NCI-H1694 treated with DMSO at 0.1 percent for 48 hours (cell line): ENCODE data around the gene CFAP46.
"Not testable (repeated sequence)": the region's sequence is repeated elsewhere in the genome, so short reads cannot be mapped to it uniquely, and the experiment has no call there.

Experiments
- DNase-seq: peaks from one replicate; lab custom pipeline; 2025; lab: John Stamatoyannopoulos, UW

Gene CFAP46

DNA sequence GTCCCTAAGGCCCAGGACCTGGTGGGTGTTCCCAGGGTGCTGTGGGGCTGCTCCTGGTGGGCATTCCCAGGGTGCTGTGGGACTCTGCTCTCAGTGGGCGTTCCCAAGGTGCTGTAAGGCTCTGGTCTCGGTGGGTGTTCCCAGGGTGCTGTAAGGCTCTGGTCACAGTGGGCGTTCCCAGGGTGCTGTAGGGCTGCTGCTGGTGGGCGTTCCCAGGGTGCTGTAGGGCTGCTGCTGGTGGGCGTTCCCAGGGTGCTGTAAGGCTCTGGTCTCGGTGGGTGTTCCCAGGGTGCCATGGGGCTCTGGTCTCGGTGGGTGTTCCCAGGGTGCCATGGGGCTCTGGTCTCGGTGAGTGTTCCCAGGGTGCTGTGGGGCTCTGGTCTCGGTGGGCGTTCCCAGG is 99.1 kb downstream of the CFAP46 start:
- DNase-seq: not testable (repeated sequence)

GRCh38 chr10:132842397-132842796 is 100.0 kb downstream of the CFAP46 start:
- DNase-seq: no peak

GRCh38 chr10:132841615-132841975 is 100.8 kb downstream of the CFAP46 start:
- DNase-seq: no peak

DNA sequence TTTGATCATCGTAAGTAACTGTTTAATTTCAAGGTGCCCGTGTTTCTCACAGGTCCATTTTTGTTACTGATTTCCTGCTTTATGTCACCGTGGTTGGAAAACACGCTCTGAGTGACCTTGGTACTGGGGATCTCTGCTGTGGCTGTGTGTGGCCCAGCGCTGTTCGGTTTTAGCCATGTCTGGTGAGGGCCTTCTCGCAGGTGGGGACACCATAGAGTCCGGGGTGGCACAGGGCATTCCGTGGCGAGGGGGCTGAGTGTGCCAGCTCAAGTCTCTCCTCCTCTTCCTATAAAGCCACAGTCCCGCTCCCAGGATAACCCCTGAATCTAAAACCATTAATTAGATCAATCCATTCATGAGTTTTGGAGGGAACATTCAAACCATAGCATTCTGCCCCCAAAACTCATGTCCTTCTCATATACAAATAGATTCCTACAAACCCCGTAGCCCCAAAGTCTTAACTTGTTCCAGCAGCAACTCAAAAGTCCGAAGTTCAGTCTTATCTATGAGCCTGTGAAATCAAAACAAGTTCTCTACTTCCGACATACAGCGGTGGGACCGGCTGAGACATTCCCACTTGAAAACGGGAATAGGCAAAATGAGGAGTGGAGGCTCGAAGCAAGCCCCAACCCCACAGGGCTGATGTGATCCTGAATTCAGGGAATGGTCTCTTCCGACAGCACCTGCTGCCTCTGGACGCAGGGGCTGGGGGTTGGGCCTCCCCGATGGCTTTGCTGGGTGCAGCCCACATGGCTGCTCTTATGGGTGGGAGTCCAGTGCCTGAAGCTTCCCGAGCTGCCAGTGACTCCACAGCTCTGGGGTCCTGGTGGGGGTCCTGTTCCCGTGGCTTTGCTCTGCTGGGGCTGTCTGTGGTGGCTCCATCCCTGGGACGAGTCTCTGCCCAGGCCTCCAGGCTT is 101.4 kb downstream of the CFAP46 start:
- no peak for DNase-seq

DNA sequence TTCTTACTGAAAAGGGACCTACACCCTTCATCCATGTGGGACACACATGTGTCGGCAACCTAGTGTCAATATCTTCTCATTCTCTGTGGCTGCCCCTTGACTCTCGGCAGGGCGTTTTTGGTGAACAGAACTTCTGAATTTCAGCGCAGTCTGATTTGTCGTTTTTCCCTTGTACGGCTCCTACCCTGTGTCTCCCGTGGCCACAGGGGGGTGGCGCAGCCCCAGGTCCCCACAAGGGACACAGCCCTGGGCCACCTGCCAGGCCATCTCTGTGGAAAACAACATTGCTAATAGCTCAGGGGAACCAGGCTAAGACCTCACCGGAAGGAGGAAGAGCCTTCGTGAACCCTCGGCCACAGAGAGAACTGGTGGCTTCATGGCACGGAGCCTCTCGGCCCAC is 103.3 kb downstream of the CFAP46 start:
- DNase-seq: no peak

DNA sequence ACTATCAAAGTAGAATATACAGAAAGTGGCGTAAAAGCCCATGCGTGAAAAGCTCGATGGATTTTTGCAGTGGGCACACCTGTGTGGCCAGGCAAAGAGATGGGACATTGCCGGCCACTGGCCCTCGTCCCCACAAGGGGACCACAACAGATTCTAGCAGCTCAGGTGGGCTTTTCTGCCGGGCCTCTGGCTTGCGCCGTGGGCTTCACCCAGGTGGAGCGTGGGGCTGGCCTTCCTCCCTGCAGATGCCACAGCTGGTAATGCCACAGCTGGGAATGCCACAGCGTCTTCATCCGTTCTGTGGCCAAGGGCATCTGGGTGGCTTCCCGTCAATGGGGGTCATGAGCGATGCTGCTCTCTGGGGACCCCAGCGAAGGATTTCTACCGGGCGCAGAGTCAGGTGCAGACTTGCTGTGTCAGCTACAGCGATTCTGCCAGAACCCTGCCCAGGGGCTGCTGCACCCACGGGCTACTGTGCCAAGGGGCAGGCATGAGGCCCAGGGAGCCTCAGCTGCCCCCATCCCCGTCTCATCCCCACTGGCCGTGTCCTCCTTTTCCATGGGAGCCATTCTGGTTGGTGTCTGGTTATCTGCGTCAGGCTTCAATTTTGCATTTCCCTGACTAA is 103.9 kb downstream of the CFAP46 start:
- no peak for DNase-seq

DNA sequence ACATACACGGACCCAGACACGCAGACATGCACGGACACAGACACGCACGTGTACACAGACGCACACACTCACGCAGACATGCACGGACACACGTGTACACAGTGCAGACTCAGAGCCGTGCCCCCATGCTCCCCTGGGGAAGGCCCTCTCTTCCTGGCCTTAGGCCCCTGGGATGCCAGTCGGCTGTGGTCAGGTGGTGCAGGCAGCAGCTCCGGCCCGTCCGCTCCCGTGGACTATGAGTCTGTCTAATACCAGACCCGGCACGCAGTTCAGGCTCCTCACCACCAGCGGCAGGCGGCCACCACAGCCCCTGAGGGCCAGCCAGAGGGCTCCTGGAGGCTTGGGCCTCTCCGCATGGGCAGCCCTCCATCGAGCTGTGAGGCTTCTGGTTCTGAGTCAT is 104.5 kb downstream of the CFAP46 start:
- no peak for DNase-seq

GRCh38 chr10:132836832-132837540 is 105.4 kb downstream of the CFAP46 start:
- peak; percentile 1 for DNase-seq

GRCh38 chr10:132836248-132836831 is 106.0 kb downstream of the CFAP46 start:
- no peak for DNase-seq

DNA sequence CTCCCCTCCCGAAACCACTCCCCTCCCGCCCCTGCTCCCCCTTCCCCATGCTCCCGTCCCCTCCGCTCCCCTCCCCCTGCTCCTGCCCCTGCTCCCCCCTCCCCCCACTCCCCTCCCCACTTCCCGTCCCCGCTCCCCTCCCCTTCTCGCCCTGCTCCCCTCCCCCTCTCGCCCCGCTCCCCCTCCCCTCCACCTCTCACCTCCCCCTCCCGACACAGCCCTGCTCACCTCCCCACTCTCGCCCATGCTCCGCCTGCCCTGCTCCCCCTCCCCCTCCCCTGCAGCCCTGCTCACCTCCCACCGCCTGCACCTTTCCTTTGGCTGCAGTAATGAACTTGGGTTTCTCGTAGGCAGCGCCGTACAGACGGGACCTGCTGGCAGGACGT is 106.5 kb downstream of the CFAP46 start:
- DNase-seq: no peak

- DNase-seq: no peak
Observed at GRCh38 chr10:132834891-132835847, 107.2 kb downstream of the CFAP46 start.

DNA sequence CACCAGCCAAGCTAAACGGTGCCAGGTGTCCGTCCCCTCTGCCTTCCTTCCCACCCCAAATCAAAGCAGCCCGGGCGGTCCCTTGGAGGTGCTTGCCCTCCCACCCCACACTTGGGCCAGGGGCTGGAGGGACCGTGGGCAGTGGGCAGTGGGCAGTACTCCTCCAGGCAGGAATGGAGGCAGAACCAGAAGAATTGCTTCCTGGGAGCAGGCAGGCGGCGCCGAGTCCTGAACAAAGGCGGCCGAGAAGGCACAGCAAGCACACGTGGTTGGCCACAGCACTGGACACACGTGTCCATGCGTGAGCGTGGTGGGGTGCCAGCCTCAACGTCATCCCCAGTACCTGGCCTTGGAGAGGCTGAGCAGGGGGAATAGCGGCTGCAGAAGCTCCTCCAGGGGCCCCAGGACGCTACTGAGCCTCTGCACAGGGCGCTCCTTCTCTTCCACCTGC is 108.0 kb downstream of the CFAP46 start:
- DNase-seq: no peak

DNA sequence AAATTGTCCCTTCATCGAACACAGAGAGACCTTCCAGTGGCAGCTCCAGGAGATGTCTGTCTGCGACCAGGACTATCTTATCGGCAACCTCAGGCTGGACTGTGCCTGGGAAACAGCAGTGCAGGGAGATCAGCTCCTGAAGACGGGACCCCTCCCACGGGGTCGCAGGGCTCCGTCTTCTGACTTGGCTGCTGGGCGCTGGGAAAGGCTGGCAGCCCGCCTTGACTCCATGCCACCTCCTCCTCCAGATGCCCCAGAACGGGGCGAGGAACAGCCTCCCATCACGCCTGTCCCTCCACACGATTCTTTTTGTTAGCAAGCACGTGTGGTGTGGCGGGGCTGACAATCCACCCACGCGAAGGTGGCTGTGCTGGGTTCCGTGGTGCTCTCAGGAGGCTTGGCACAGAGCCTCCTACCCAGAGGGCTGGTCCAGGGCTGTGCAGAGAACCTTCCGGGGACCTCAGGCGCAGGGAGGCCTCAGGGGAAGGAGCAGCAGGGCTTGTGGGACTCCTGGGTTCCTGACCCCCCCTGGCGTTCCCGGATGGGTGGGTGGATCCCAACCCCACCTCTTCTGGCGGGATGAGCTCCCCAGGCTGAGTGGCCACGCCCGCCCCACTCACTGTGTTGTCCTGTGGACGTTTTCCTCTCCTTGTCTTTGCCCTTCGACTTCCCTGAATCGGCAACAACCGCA is 108.8 kb downstream of the CFAP46 start:
- DNase-seq: no peak

DNA sequence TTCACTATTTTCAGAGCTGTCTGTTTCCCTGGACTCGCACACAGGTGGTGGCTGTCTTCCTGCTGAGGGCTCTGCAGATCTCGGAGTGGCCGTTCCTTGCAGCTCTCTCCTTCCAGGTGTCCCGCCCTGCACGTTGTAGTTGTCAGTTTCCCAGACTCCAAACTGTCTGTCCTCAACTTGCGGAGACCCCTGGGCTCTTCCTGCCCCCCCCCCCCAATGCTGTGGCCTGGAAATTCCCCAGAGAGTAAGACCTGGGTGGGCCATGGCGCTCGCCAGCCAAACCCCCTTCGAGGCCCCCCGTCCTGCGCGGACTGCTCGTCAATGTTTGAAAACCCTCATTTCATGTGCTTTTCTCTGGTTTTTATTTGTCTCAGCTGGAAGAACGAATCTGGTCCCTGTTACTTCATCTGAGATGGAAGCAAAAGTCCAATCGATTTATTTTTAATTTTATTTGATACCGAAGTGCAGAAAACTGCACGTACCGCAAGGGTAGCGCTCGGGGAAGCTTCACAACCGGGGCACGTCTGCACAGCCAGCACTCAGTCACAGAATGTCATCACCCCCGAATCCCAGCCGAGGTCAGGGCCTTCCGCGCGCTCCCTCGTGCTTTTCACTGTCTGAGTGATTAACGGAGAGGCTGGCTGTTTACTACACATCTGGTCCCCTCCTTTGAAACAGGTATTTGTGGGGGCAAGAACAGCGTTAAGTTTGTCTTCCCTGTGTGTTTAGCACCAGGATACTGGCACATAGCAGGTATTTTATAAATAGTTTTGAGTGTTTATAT is 110.0 kb downstream of the CFAP46 start:
- DNase-seq: no peak

DNA sequence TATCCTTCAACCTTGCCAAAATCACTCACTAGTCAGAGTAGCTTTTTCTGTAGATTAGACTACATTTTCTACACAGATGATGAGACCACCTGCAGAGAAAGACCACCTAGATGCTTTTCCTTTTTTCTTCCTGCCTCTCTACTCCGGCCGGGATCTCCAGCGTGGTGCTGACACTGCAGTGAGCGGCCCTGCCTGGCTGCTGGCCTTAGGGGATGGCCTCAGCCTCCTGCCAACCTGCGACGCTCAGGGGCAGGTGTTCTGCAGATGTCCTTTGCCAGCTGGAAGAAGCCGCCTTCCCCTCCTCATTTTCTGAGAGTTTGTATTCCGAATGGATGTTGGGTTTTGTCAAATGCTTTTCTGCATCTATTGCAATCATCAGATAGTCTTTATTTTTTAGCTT is 113.0 kb downstream of the CFAP46 start:
- DNase-seq: no peak

GRCh38 chr10:132828681-132829080 is 113.7 kb downstream of the CFAP46 start:
- no peak for DNase-seq

GRCh38 chr10:132827861-132828539 is 114.4 kb downstream of the CFAP46 start:
- no peak for DNase-seq

DNA sequence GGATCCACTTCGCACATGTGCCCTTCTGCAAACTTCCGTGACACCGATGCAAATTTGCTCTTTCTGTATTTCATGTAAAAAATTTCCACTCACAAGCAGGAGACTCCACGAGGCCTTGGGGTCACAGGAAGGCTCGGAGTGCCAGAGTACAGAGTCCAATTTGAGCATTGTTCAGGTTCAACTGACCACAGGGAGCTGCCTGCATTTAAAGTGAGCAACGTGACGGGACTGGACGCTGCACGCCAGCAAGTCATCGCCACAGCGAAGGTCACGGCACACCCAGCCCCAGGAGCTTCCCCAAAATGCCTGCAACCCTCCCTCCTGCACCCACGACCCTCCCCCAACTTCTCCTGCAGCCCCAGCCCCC is 115.0 kb downstream of the CFAP46 start:
- DNase-seq: no peak
